ENCODE results near the gene TRMT6. TPM values are rescaled to one million over a fixed set of nuclear protein-coding genes. Genes with fewer than 3 reads are reported as not detected.

The TRMT6 gene
- total and polyA plus RNA-seq, 9 of the 15 experiments (the other 6 are each of a cell fraction or from before 2014, with no cell fraction given), result 10.6 to 21.3 (median 15.6) TPM

- no peak overlapping the region for H3K4me3 ChIP-seq
- ChIA-PET POLR2A (no interaction called here), CTCF (ENCODE audit: low intra/inter-chr PET ratio) (no interaction called here)
- H3K36me3 ChIP-seq (ENCODE audit: control insufficient read depth, insufficient read depth, low read length), result peaks cover 62% of the 10 kb centered on the region
- H3K79me2 ChIP-seq (ENCODE audit: control insufficient read depth, insufficient read depth, low read length), result no peaks in the 10 kb centered on the region
- no peak overlapping the region for H3K27ac ChIP-seq (ENCODE audit: extremely low read depth, low read depth, low read length)
- WGBS (ENCODE audit: insufficient coverage, low coverage, missing lambda C conversion rate), result 93% methylated on average over 1 of the region's 2 CpGs
- no peaks in the 10 kb centered on the region for H3K9me3 ChIP-seq (replicated peaks; ENCODE audit: control insufficient read depth, insufficient read depth, low read depth, low read length)
- in situ Hi-C loops (cut with MboI), result no loop called here
- no peak overlapping the region for H2AFZ ChIP-seq (ENCODE audit: low read depth, low read length)
- H4K20me1 ChIP-seq (replicated peaks; ENCODE audit: control insufficient read depth, insufficient read depth, low read length), result no peaks in the 10 kb centered on the region
- H3K9me1 ChIP-seq (ENCODE audit: control insufficient read depth, insufficient read depth, low read length), result no peaks in the 10 kb centered on the region
- BruUV-seq (replicated peaks), result no TSS peak
- no peak overlapping the region for H3K9ac ChIP-seq (ENCODE audit: insufficient read depth in 1 of 2, low read depth in 2 of 2, low read length in 2 of 2)
- no peaks in the 10 kb centered on the region for H3K27me3 ChIP-seq (ENCODE audit: control insufficient read depth in 2 of 2, insufficient read depth in 2 of 2, low read length in 2 of 2)
- TF ChIP-seq ZNF75A (CRISPR knock-in tag; IDR thresholded peaks at IDR 0.05), result no peak
- no peak for TF ChIP-seq EP400 (IDR thresholded peaks at IDR 0.05)
- H3K4me1 ChIP-seq (replicated peaks in 1 of 2; ENCODE audit: control insufficient read depth in 2 of 2, insufficient read depth in 2 of 2, low read length in 2 of 2), result no peaks in the 10 kb centered on the region
- no peak for ATAC-seq
- intact Hi-C loops (cut with micrococcal nuclease), result no loop called here
- H3K4me2 ChIP-seq (ENCODE audit: insufficient read depth, low read length), result no peak overlapping the region
- DNase-seq (ENCODE audit: extremely low read depth in 1 of 4, low spot score in 3 of 4), result no peak
- FAIRE-seq, result no peak
Observed at GRCh38 chr20:5975778-5976177, 25.4 kb upstream of the TRMT6 start.

- H3K9ac ChIP-seq (ENCODE audit: insufficient read depth in 1 of 2, low read depth in 2 of 2, low read length in 2 of 2), result no peak overlapping the region
- WGBS (ENCODE audit: insufficient coverage, low coverage, missing lambda C conversion rate), result 100% methylated on average over 1 of the region's 1 CpG
- no TSS peak for BruUV-seq (replicated peaks)
- no peaks in the 10 kb centered on the region for H3K9me1 ChIP-seq (ENCODE audit: control insufficient read depth, insufficient read depth, low read length)
- no peak overlapping the region for H3K27ac ChIP-seq (ENCODE audit: extremely low read depth, low read depth, low read length)
- H3K27me3 ChIP-seq (ENCODE audit: control insufficient read depth in 2 of 2, insufficient read depth in 2 of 2, low read length in 2 of 2), result no peaks in the 10 kb centered on the region
- no peak overlapping the region for H2AFZ ChIP-seq (ENCODE audit: low read depth, low read length)
- no peaks in the 10 kb centered on the region for H3K4me1 ChIP-seq (replicated peaks in 1 of 2; ENCODE audit: control insufficient read depth in 2 of 2, insufficient read depth in 2 of 2, low read length in 2 of 2)
- FAIRE-seq (no peak), ATAC-seq (no peak), DNase-seq (ENCODE audit: extremely low read depth in 1 of 4, low spot score in 3 of 4) (no peak)
- peaks cover 64% of the 10 kb centered on the region for H3K36me3 ChIP-seq (ENCODE audit: control insufficient read depth, insufficient read depth, low read length)
- in situ Hi-C loops (cut with MboI) (no loop called here), intact Hi-C loops (cut with micrococcal nuclease) (no loop called here)
- H4K20me1 ChIP-seq (replicated peaks; ENCODE audit: control insufficient read depth, insufficient read depth, low read length), result no peaks in the 10 kb centered on the region
- TF ChIP-seq NFIX (CRISPR knock-in tag; IDR thresholded peaks at IDR 0.05; ENCODE audit: low read depth), result no peak
- no peak overlapping the region for H3K4me2 ChIP-seq (ENCODE audit: insufficient read depth, low read length)
- H3K9me3 ChIP-seq (replicated peaks; ENCODE audit: control insufficient read depth, insufficient read depth, low read depth, low read length), result no peaks in the 10 kb centered on the region
- ChIA-PET CTCF (ENCODE audit: low intra/inter-chr PET ratio) (no interaction called here), POLR2A (no interaction called here)
- H3K79me2 ChIP-seq (ENCODE audit: control insufficient read depth, insufficient read depth, low read length), result no peaks in the 10 kb centered on the region
- H3K4me3 ChIP-seq, result no peak overlapping the region
Observed at GRCh38 chr20:5974531-5974930, 24.2 kb upstream of the TRMT6 start.
